HEK293 (cell line): ENCODE data around the gene HNRNPM.

Experiments
- GLI2 ChIP-seq: fragments of 450-650 bp; formaldehyde crosslinking; IDR thresholded peaks from 2 replicates; pipeline ENCODE4; 2017; ENCODE audit warnings: missing biosample characterization, missing genetic modification characterization, low read depth, borderline replicate concordance
- GLIS1 ChIP-seq: fragments of 450-650 bp; formaldehyde crosslinking; IDR thresholded peaks from 2 replicates; pipeline ENCODE4 v1.5.1; 2016; ENCODE audit warnings: missing biosample characterization, missing genetic modification characterization
- GLIS2 ChIP-seq: fragments of 450-650 bp; formaldehyde crosslinking; IDR thresholded peaks from 2 replicates; pipeline ENCODE4 v1.5.1; 2016; ENCODE audit warnings: missing biosample characterization, missing genetic modification characterization
- KLF10 ChIP-seq: fragments of 450-650 bp; IDR thresholded peaks from 2 replicates; pipeline ENCODE4 v1.5.1; 2018; ENCODE audit warnings: missing biosample characterization, mild to moderate bottlenecking, missing genetic modification characterization
- SP2 ChIP-seq: fragments of 450-650 bp; formaldehyde crosslinking; IDR thresholded peaks from 2 replicates; pipeline ENCODE4 v1.5.1; 2016; ENCODE audit warnings: missing biosample characterization, missing genetic modification characterization
- ZBTB8A ChIP-seq: fragments of 450-650 bp; formaldehyde crosslinking; IDR thresholded peaks from 2 replicates; pipeline ENCODE4 v1.5.1; 2016; ENCODE audit warnings: missing biosample characterization, missing genetic modification characterization
- ZNF24 ChIP-seq: fragments of 450-650 bp; formaldehyde crosslinking; IDR thresholded peaks from 2 replicates; pipeline ENCODE4 v1.5.1; 2016; ENCODE audit warnings: missing biosample characterization, missing genetic modification characterization
- ZNF302 ChIP-seq: fragments of 450-650 bp; formaldehyde crosslinking; IDR thresholded peaks from 2 replicates; pipeline ENCODE4 v1.5.1; 2016; ENCODE audit warnings: missing biosample characterization, missing genetic modification characterization, low read depth
- ZNF335 ChIP-seq: fragments of 450-650 bp; formaldehyde crosslinking; conservative IDR thresholded peaks from 2 replicates; pipeline ENCODE4 v1.5.1; 2016; ENCODE audit warnings: missing biosample characterization, missing genetic modification characterization
- ZNF391 ChIP-seq: fragments of 450-650 bp; formaldehyde crosslinking; IDR thresholded peaks from 2 replicates; pipeline ENCODE4 v1.5.1; 2016; ENCODE audit warnings: low read depth, missing biosample characterization, missing genetic modification characterization, borderline replicate concordance
- ZNF529 ChIP-seq: fragments of 450-650 bp; formaldehyde crosslinking; IDR thresholded peaks from 2 replicates; pipeline ENCODE4 v1.5.1; 2017; ENCODE audit warnings: missing genetic modification characterization, missing biosample characterization; ENCODE audit not compliant: insufficient replicate concordance
- ZNF549 ChIP-seq: fragments of 450-650 bp; IDR thresholded peaks from 2 replicates; pipeline ENCODE4 v1.5.1; 2018; ENCODE audit warnings: missing biosample characterization, missing genetic modification characterization, mild to moderate bottlenecking, inconsistent platforms, moderate library complexity
- ZNF585B ChIP-seq: fragments of 450-650 bp; formaldehyde crosslinking; IDR thresholded peaks from 2 replicates; pipeline ENCODE4 v1.5.1; 2016; ENCODE audit warnings: missing biosample characterization, missing genetic modification characterization
- ZNF654 ChIP-seq: fragments of 450-650 bp; formaldehyde crosslinking; IDR thresholded peaks from 2 replicates; pipeline ENCODE4 v1.5.1; 2016; ENCODE audit warnings: low read depth, missing biosample characterization, missing genetic modification characterization
- ZNF660 ChIP-seq: fragments of 450-650 bp; IDR thresholded peaks from 2 replicates; pipeline ENCODE4 v1.5.1; 2018; ENCODE audit warnings: missing biosample characterization, mild to moderate bottlenecking, missing genetic modification characterization
- ZNF747 ChIP-seq: fragments of 450-650 bp; formaldehyde crosslinking; IDR thresholded peaks from 2 replicates; pipeline ENCODE4 v1.5.1; 2016; ENCODE audit warnings: missing biosample characterization, missing genetic modification characterization
- ZNF777 ChIP-seq: fragments of 450-650 bp; formaldehyde crosslinking; IDR thresholded peaks from 2 replicates; pipeline ENCODE4 v1.5.1; 2017; ENCODE audit warnings: missing biosample characterization, missing genetic modification characterization, borderline replicate concordance
- TF ChIP-seq, protein P1 (sequence below): fragments of 450-650 bp; formaldehyde crosslinking; IDR thresholded peaks from 2 replicates; pipeline ENCODE4 v1.5.1; 2016; ENCODE audit warnings: missing biosample characterization, missing genetic modification characterization, borderline replicate concordance
- TF ChIP-seq, protein P2 (sequence below): fragments of 450-650 bp; formaldehyde crosslinking; IDR thresholded peaks from 2 replicates; pipeline ENCODE4 v1.5.1; 2016; ENCODE audit warnings: missing biosample characterization, missing genetic modification characterization
- TF ChIP-seq, protein P3 (sequence below): IDR thresholded peaks from 2 replicates; pipeline ENCODE4 v1.6.1; 2011; ENCODE audit warnings: mild to moderate bottlenecking, low read depth, low read length, borderline replicate concordance
- TF ChIP-seq, protein P4 (sequence below): fragments of 450-650 bp; formaldehyde crosslinking; IDR thresholded peaks from 2 replicates; pipeline ENCODE4 v1.5.1; 2016; ENCODE audit warnings: missing biosample characterization, missing genetic modification characterization
- TF ChIP-seq, protein P5 (sequence below): fragments of 450-650 bp; formaldehyde crosslinking; IDR thresholded peaks from 2 replicates; pipeline ENCODE4 v1.5.1; 2016; ENCODE audit warnings: missing biosample characterization, missing genetic modification characterization
- TF ChIP-seq, protein P6 (sequence below): fragments of 450-650 bp; formaldehyde crosslinking; IDR thresholded peaks from 2 replicates; pipeline ENCODE4 v1.5.1; 2017; ENCODE audit warnings: missing biosample characterization, missing genetic modification characterization

HNRNPM gene

DNA sequence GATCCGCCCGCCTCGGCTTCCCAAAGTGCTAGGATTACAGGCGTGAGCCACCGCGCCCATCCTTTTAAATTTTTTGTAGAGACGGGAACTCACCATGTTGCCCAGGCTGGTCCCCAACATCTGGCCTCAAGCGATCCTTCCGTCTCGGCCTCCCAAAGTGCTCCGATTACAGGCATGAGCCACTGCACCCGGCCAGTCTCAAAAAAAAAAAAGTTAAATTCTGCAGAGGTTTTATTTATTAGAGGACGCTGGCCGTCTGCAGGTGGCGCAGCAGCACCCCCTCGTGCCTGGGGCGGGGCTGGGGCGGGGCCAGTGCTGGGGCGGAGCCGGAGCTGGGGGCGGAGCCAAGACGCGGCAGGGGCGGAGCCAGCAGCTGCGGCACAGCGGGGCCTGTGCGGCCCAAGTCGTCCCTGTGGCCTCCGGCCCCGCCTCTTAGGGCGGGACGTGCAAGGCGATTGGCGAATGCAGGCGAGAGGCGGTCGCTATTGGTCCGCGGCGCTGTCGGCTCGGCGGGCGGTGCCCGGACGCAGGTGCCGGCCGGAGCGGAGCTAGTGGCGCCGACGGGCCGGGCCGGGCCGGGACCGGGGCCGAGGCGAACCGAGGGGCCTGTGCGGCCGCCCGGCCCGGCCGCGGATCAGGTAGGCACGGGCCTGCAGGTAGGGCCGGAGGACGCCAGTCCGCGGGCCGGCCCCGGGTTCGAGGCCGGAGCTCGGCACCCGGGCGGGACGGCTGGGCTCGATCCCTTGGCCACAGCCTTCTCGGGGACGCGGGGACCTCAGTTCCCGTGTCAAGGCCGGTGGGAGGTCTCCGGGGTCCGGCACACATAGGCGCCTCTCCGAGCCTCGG, 31.8 kb upstream of the HNRNPM start, which contains the start of gene MARCHF2 (continued):
- TF ChIP-seq, protein P1, sequence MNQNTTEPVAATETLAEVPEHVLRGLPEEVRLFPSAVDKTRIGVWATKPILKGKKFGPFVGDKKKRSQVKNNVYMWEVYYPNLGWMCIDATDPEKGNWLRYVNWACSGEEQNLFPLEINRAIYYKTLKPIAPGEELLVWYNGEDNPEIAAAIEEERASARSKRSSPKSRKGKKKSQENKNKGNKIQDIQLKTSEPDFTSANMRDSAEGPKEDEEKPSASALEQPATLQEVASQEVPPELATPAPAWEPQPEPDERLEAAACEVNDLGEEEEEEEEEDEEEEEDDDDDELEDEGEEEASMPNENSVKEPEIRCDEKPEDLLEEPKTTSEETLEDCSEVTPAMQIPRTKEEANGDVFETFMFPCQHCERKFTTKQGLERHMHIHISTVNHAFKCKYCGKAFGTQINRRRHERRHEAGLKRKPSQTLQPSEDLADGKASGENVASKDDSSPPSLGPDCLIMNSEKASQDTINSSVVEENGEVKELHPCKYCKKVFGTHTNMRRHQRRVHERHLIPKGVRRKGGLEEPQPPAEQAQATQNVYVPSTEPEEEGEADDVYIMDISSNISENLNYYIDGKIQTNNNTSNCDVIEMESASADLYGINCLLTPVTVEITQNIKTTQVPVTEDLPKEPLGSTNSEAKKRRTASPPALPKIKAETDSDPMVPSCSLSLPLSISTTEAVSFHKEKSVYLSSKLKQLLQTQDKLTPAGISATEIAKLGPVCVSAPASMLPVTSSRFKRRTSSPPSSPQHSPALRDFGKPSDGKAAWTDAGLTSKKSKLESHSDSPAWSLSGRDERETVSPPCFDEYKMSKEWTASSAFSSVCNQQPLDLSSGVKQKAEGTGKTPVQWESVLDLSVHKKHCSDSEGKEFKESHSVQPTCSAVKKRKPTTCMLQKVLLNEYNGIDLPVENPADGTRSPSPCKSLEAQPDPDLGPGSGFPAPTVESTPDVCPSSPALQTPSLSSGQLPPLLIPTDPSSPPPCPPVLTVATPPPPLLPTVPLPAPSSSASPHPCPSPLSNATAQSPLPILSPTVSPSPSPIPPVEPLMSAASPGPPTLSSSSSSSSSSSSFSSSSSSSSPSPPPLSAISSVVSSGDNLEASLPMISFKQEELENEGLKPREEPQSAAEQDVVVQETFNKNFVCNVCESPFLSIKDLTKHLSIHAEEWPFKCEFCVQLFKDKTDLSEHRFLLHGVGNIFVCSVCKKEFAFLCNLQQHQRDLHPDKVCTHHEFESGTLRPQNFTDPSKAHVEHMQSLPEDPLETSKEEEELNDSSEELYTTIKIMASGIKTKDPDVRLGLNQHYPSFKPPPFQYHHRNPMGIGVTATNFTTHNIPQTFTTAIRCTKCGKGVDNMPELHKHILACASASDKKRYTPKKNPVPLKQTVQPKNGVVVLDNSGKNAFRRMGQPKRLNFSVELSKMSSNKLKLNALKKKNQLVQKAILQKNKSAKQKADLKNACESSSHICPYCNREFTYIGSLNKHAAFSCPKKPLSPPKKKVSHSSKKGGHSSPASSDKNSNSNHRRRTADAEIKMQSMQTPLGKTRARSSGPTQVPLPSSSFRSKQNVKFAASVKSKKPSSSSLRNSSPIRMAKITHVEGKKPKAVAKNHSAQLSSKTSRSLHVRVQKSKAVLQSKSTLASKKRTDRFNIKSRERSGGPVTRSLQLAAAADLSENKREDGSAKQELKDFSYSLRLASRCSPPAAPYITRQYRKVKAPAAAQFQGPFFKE = no peak
- TF ChIP-seq ZNF549 = no peak
- TF ChIP-seq GLIS2 = 0 out of 2 replicates have a peak, but pooled peaks have one; percentile 38
- TF ChIP-seq, protein P2, sequence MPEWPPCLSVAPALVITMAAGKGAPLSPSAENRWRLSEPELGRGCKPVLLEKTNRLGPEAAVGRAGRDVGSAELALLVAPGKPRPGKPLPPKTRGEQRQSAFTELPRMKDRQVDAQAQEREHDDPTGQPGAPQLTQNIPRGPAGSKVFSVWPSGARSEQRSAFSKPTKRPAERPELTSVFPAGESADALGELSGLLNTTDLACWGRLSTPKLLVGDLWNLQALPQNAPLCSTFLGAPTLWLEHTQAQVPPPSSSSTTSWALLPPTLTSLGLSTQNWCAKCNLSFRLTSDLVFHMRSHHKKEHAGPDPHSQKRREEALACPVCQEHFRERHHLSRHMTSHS (tag by site-specific recombination) = no peak
- no peak for TF ChIP-seq ZNF335 (tag by site-specific recombination)
- TF ChIP-seq ZNF585B (tag by site-specific recombination) = no peak
- TF ChIP-seq ZNF654 (tag by site-specific recombination) = peak; percentile 16; the same call in 1 of the 2 replicates
- peak; percentile 38; the same call in 1 of the 2 replicates for TF ChIP-seq ZNF660 (tag by site-specific recombination)
- no peak for TF ChIP-seq ZNF529 (tag by site-specific recombination)
- TF ChIP-seq ZNF302 (tag by site-specific recombination) = no peak
- TF ChIP-seq GLI2 (tag by site-specific recombination) = no peak
- 0 out of 2 replicates have a peak, but pooled peaks have one; percentile 9 for TF ChIP-seq ZNF391 (tag by site-specific recombination)
- TF ChIP-seq ZNF777 (tag by site-specific recombination) = no peak
- 0 out of 2 replicates have a peak, but pooled peaks have one; percentile 31 for TF ChIP-seq KLF10 (tag by site-specific recombination)
- TF ChIP-seq, protein P3, sequence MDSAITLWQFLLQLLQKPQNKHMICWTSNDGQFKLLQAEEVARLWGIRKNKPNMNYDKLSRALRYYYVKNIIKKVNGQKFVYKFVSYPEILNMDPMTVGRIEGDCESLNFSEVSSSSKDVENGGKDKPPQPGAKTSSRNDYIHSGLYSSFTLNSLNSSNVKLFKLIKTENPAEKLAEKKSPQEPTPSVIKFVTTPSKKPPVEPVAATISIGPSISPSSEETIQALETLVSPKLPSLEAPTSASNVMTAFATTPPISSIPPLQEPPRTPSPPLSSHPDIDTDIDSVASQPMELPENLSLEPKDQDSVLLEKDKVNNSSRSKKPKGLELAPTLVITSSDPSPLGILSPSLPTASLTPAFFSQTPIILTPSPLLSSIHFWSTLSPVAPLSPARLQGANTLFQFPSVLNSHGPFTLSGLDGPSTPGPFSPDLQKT = no peak
- peak; percentile 96 for TF ChIP-seq SP2 (tag by site-specific recombination)
- TF ChIP-seq ZNF747 (tag by site-specific recombination) = no peak
- TF ChIP-seq ZNF24 (tag by site-specific recombination) = 0 out of 2 replicates have a peak, but pooled peaks have one; percentile 34
- TF ChIP-seq, protein P4, sequence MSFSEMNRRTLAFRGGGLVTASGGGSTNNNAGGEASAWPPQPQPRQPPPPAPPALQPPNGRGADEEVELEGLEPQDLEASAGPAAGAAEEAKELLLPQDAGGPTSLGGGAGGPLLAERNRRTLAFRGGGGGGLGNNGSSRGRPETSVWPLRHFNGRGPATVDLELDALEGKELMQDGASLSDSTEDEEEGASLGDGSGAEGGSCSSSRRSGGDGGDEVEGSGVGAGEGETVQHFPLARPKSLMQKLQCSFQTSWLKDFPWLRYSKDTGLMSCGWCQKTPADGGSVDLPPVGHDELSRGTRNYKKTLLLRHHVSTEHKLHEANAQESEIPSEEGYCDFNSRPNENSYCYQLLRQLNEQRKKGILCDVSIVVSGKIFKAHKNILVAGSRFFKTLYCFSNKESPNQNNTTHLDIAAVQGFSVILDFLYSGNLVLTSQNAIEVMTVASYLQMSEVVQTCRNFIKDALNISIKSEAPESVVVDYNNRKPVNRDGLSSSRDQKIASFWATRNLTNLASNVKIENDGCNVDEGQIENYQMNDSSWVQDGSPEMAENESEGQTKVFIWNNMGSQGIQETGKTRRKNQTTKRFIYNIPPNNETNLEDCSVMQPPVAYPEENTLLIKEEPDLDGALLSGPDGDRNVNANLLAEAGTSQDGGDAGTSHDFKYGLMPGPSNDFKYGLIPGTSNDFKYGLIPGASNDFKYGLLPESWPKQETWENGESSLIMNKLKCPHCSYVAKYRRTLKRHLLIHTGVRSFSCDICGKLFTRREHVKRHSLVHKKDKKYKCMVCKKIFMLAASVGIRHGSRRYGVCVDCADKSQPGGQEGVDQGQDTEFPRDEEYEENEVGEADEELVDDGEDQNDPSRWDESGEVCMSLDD (tag by site-specific recombination) = no peak
- TF ChIP-seq, protein P5, sequence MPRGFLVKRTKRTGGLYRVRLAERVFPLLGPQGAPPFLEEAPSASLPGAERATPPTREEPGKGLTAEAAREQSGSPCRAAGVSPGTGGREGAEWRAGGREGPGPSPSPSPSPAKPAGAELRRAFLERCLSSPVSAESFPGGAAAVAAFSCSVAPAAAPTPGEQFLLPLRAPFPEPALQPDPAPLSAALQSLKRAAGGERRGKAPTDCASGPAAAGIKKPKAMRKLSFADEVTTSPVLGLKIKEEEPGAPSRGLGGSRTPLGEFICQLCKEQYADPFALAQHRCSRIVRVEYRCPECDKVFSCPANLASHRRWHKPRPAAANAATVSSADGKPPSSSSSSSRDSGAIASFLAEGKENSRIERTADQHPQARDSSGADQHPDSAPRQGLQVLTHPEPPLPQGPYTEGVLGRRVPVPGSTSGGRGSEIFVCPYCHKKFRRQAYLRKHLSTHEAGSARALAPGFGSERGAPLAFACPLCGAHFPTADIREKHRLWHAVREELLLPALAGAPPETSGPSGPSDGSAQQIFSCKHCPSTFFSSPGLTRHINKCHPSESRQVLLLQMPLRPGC (tag by site-specific recombination) = no peak
- TF ChIP-seq, protein P6, sequence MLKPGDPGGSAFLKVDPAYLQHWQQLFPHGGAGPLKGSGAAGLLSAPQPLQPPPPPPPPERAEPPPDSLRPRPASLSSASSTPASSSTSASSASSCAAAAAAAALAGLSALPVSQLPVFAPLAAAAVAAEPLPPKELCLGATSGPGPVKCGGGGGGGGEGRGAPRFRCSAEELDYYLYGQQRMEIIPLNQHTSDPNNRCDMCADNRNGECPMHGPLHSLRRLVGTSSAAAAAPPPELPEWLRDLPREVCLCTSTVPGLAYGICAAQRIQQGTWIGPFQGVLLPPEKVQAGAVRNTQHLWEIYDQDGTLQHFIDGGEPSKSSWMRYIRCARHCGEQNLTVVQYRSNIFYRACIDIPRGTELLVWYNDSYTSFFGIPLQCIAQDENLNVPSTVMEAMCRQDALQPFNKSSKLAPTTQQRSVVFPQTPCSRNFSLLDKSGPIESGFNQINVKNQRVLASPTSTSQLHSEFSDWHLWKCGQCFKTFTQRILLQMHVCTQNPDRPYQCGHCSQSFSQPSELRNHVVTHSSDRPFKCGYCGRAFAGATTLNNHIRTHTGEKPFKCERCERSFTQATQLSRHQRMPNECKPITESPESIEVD (tag by site-specific recombination) = no peak
- no peak for TF ChIP-seq ZBTB8A (tag by site-specific recombination)
- TF ChIP-seq GLIS1 (tag by site-specific recombination) = peak; percentile 25; the same call in 1 of the 2 replicates
